GM12892 (cell line): ENCODE results near the gene PTEN.

ENCODE experiments used
- POLR2A ChIP-seq: IDR thresholded peaks from 2 replicates; pipeline ENCODE4 v1.6.1; 2011; ENCODE audit warnings: low read depth, low read length, control low read depth
- POLR2AphosphoS5 ChIP-seq: IDR thresholded peaks from 2 replicates; pipeline ENCODE4 v1.6.1; 2011; ENCODE audit warnings: low read depth, low read length, control low read depth

DNA sequence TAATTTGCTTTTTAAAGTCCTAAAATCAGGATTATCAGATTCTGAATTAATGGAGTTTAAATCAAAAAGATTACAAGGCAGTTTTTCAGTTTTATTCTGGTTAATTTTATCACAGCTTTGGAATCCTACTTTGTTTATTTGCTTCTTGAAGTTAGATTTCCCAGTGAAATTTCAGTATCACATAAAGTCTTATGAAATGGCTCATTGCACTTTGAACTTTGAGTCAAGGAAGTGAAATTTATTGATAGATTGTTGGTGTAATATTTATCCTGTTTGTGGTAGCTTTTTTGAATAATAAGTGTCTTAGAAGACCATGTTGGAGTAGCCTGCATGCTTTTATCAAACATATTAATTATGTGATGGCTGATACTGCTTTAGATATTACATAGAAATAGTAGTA lies 92.6 kb downstream of the PTEN start:
- TF ChIP-seq POLR2AphosphoS5 = no peak
- no peak for TF ChIP-seq POLR2A
